ENCODE measurements around the gene KIAA1217.

- TF ChIP-seq POLR2AphosphoS5 (IDR thresholded peaks at IDR 0.05; ENCODE audit: low read depth, low read length) (no peak), POLR2A (IDR thresholded peaks at IDR 0.05; ENCODE audit: low read depth, low read length) (no peak), SPI1 (IDR thresholded peaks at IDR 0.05; ENCODE audit: low read depth, low read length) (no peak)
Observed at GRCh38 chr10:24209432-24209771, 464 bp downstream of the KIAA1217 start.

Measured in GM12891 (cell line).